H1 (cell line): ENCODE measurements around the gene RAB3GAP2. TPM values are rescaled to one million over a fixed set of nuclear protein-coding genes. Genes with fewer than 3 reads are reported as not detected.

ENCODE experiments used
- CREB1 ChIP-seq: IDR thresholded peaks from 2 replicates; pipeline ENCODE4 v1.6.1; 2012; ENCODE audit warnings: inconsistent platforms
- EZH2 ChIP-seq: fragments of 200-600 bp; sonication (generic); IDR thresholded peaks from 2 replicates; pipeline ENCODE4 v1.7.1; 2012; ENCODE audit warnings: low read depth, mild to moderate bottlenecking, moderate library complexity, low read length, inconsistent platforms; ENCODE audit not compliant: severe bottlenecking
- GTF2F1 ChIP-seq: IDR thresholded peaks from 2 replicates; pipeline ENCODE4 v1.6.1; 2012; ENCODE audit warnings: low read depth, low read length, improper control_type of control experiment, borderline replicate concordance
- JUN ChIP-seq: IDR thresholded peaks from 2 replicates; pipeline ENCODE4 v1.6.1; 2011; ENCODE audit warnings: low read depth, mild to moderate bottlenecking, improper control_type of control experiment, low read length
- KDM4A ChIP-seq: IDR thresholded peaks from one replicate; pipeline ENCODE4 v1.7.1; 2012; ENCODE audit warnings: low read depth, mild to moderate bottlenecking, moderate library complexity, low read length, inconsistent platforms; ENCODE audit not compliant: severe bottlenecking
- RFX5 ChIP-seq: IDR thresholded peaks from 2 replicates; pipeline ENCODE4 v1.6.1; 2011; ENCODE audit warnings: low read depth, low read length, improper control_type of control experiment, borderline replicate concordance
- SIN3A ChIP-seq, 2 experiments: IDR thresholded peaks in 1 of 2; conservative IDR thresholded peaks in 1 of 2; 2 replicates each; pipeline ENCODE4 v1.6.1; 2011 to 2012; ENCODE audit warnings: low read length in 2 of 2, improper control_type of control experiment in 1 of 2, low read depth in 1 of 2, mild to moderate bottlenecking in 1 of 2
- TCF12 ChIP-seq: IDR thresholded peaks from 2 replicates; pipeline ENCODE4 v1.6.1; 2011; ENCODE audit warnings: low read depth, mild to moderate bottlenecking, low read length
- polyA plus RNA-seq, 7 experiments: library from polyadenylated mRNA; depleted of rRNA in 3 of 7; stranded (reverse) in 5 of 7; unstranded in 2 of 7; fragments of >200 nt in 5 of 7; fragments of 200-250 nt in 2 of 7; gene quantifications; 1 replicate in 5 of 7; 2 replicates in 1 of 7; 4 replicates in 1 of 7; pipeline versions ENCODE4 v1.2.1 to v1.2.3, GENCODE V29; 2011 to 2013; ENCODE audit warnings: missing spikeins in 2 of 7, mixed read lengths in 2 of 7
- total RNA-seq: library from RNA; stranded (reverse); fragmentation: NEBNext Ultra II Directional; extraction: Animal tissue kit (Norgen Biotek cat#: 25700); gene quantifications from 2 replicates; pipeline ENCODE4 v1.2.1, GENCODE V29; 2021
- TF ChIP-seq, protein P1 (sequence below): fragments of 300-600 bp; sonication (generic); IDR thresholded peaks from 2 replicates; pipeline ENCODE4 v1.7.1; 2012; ENCODE audit warnings: low read length, moderate library complexity, mild to moderate bottlenecking, inconsistent platforms; ENCODE audit not compliant: insufficient replicate concordance

The RAB3GAP2 gene
- total and polyA plus RNA-seq, 2 of the 8 experiments (the other 6 are each of a cell fraction or from before 2014, with no cell fraction given) = 19.7 to 52.7 TPM

DNA sequence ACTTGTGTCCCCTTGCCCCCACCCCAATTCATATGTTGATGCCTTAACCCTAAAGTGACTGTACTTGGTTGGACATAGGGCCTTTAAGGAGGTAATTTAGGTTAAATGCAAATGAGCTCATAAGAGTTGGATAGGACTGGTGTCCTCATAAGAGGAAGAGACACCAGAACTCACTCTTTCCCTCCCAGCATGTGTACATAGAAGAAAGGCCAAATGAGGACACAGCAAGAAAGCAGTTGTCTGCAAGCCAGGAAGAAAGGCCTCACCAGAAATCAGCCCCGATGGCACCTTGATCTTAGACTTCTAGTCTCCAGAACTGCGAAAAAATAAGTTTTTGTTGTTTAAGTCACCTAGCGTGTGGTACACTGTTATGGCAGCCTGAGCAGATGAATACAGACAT is 45.5 kb downstream of the RAB3GAP2 start (continued):
- TF ChIP-seq, protein P1, sequence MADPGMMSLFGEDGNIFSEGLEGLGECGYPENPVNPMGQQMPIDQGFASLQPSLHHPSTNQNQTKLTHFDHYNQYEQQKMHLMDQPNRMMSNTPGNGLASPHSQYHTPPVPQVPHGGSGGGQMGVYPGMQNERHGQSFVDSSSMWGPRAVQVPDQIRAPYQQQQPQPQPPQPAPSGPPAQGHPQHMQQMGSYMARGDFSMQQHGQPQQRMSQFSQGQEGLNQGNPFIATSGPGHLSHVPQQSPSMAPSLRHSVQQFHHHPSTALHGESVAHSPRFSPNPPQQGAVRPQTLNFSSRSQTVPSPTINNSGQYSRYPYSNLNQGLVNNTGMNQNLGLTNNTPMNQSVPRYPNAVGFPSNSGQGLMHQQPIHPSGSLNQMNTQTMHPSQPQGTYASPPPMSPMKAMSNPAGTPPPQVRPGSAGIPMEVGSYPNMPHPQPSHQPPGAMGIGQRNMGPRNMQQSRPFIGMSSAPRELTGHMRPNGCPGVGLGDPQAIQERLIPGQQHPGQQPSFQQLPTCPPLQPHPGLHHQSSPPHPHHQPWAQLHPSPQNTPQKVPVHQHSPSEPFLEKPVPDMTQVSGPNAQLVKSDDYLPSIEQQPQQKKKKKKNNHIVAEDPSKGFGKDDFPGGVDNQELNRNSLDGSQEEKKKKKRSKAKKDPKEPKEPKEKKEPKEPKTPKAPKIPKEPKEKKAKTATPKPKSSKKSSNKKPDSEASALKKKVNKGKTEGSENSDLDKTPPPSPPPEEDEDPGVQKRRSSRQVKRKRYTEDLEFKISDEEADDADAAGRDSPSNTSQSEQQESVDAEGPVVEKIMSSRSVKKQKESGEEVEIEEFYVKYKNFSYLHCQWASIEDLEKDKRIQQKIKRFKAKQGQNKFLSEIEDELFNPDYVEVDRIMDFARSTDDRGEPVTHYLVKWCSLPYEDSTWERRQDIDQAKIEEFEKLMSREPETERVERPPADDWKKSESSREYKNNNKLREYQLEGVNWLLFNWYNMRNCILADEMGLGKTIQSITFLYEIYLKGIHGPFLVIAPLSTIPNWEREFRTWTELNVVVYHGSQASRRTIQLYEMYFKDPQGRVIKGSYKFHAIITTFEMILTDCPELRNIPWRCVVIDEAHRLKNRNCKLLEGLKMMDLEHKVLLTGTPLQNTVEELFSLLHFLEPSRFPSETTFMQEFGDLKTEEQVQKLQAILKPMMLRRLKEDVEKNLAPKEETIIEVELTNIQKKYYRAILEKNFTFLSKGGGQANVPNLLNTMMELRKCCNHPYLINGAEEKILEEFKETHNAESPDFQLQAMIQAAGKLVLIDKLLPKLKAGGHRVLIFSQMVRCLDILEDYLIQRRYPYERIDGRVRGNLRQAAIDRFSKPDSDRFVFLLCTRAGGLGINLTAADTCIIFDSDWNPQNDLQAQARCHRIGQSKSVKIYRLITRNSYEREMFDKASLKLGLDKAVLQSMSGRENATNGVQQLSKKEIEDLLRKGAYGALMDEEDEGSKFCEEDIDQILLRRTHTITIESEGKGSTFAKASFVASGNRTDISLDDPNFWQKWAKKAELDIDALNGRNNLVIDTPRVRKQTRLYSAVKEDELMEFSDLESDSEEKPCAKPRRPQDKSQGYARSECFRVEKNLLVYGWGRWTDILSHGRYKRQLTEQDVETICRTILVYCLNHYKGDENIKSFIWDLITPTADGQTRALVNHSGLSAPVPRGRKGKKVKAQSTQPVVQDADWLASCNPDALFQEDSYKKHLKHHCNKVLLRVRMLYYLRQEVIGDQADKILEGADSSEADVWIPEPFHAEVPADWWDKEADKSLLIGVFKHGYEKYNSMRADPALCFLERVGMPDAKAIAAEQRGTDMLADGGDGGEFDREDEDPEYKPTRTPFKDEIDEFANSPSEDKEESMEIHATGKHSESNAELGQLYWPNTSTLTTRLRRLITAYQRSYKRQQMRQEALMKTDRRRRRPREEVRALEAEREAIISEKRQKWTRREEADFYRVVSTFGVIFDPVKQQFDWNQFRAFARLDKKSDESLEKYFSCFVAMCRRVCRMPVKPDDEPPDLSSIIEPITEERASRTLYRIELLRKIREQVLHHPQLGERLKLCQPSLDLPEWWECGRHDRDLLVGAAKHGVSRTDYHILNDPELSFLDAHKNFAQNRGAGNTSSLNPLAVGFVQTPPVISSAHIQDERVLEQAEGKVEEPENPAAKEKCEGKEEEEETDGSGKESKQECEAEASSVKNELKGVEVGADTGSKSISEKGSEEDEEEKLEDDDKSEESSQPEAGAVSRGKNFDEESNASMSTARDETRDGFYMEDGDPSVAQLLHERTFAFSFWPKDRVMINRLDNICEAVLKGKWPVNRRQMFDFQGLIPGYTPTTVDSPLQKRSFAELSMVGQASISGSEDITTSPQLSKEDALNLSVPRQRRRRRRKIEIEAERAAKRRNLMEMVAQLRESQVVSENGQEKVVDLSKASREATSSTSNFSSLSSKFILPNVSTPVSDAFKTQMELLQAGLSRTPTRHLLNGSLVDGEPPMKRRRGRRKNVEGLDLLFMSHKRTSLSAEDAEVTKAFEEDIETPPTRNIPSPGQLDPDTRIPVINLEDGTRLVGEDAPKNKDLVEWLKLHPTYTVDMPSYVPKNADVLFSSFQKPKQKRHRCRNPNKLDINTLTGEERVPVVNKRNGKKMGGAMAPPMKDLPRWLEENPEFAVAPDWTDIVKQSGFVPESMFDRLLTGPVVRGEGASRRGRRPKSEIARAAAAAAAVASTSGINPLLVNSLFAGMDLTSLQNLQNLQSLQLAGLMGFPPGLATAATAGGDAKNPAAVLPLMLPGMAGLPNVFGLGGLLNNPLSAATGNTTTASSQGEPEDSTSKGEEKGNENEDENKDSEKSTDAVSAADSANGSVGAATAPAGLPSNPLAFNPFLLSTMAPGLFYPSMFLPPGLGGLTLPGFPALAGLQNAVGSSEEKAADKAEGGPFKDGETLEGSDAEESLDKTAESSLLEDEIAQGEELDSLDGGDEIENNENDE = no peak
- TF ChIP-seq KDM4A (no peak), EZH2 (no peak), GTF2F1 (no peak), JUN (no peak), SIN3A (conservative IDR thresholded peaks at IDR 0.05 in 1 of 2, IDR thresholded peaks at IDR 0.05 in 1 of 2; ENCODE audit: low read depth in 1 of 2, low read length in 2 of 2) (no peak), TCF12 (no peak), RFX5 (no peak), CREB1 (no peak)
